Hematopoietic multipotent progenitor cell treated with erythropoietin and hydrocortisone succinate and interleukin-3 and kit ligand, for 8 days (in vitro differentiated cells): ENCODE data around the gene SUPT20HL1.
"Not testable (repeated sequence)": the region's sequence is repeated elsewhere in the genome, so short reads cannot be mapped to it uniquely, and the experiment has no call there.

Experiments used
- DNase-seq: peaks from one replicate; pipeline ENCODE4 v3.0.0-alpha.2; 2015

The SUPT20HL1 gene

GRCh38 chrX:24360272-24360671 is at the start of gene SUPT20HL1:
Gene SUPT20HL1 (plus strand): TSS chrX:24360639. CDS start chrX:24362761, 2,122 bp downstream.
- DNase-seq: no peak

- not testable (repeated sequence) for DNase-seq
Measured at GRCh38 chrX:24310916-24311315, 49.5 kb upstream of the SUPT20HL1 start.

GRCh38 chrX:24311507-24312248 is 48.8 kb upstream of the SUPT20HL1 start:
- not testable (repeated sequence) for DNase-seq

DNA sequence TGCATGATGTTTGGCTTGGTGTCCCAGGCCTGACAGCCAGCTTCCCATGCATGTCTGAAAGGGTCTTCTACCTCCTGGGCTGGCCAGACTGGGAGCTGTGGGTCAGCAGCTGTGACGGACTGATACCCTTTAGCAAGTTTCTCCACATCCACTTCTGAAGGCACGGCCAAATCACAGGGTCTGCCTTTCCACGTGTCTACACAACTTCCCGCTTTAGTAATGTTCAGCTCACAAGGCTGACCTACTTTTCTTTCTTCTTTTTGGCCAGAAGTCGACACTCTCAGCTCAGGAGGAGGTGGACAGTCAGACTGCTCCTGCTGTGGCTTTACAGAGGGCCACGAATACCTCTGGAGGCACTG is 48.2 kb upstream of the SUPT20HL1 start:
- DNase-seq: not testable (repeated sequence)

DNA sequence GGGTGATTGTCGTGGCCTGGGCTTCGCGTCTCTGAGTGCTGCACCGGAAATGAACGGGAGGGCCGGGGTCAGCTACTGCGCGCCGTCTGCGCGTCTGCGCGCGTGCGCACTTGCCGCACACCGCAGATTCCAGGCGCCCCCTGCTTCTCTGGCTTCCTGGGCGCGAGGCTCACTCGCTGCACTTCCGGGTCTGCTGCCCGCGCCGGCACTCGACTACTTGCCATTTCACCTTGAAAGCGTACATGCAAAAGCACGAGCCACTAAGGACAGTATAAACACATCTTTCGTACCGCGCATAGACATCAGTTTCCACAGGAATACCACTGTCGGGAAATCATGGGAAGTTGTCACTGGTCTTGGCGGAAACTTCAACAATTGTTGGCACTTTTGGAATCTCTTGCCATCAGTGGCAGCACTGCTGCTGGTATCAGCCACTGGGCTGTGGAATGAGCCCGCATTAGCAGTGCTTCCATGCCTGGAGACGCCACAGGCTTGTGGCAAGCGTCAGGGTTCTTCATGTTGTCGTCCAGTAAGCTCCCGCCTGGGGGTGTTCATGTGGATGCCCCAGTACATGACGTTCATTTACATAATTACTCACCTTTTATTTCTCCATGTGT is 46.3 kb upstream of the SUPT20HL1 start, which contains the start of gene SUPT20HL2:
SUPT20HL2 (minus strand) TSS at position 51 of the 617 bp plus-strand sequence. CDS start 754 bp downstream, outside the sequence.
- DNase-seq: no peak

DNA sequence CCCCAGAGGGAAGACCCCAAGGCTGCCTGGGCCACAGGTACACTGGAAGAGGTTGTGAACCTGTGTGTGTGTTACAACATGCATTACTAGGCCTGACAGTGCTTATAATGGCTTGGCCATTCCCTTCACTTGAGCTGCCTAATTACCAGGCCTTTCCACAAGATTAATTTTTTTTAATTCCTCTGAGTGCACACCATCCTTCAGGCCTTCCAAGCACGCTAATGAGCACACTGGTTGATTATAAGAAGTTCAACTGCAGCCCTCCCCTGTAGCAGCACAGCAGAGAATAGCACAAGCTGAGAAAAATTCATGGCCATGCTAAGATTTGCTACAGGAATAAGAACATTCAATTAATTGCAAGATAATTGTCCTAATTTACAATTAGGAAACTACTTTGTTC is 44.3 kb upstream of the SUPT20HL1 start:
- DNase-seq: no peak

- DNase-seq: no peak
Measured at GRCh38 chrX:24317567-24317966, 42.9 kb upstream of the SUPT20HL1 start.

- DNase-seq: no peak
Measured at GRCh38 chrX:24321741-24322395, 38.6 kb upstream of the SUPT20HL1 start.

GRCh38 chrX:24325231-24325630 is 35.2 kb upstream of the SUPT20HL1 start:
- no peak for DNase-seq

DNA sequence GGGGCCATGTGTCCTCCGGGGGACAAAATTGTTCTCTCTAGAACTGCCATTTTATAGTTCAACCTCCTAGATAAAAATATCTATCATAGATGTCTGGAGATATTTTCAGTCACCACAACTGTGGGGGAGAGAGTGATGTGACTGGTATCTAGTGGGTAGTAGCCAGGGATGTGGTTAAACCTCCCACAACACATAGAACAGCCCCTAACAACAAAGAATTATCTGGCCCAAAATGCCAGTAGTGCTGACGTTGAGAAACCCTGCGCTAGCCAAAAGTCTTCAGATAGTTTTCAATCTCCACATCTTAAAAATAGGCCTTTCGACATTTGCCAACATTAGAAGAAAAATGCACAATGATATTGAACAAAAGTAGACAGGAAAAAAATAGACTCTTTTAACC is 27.6 kb upstream of the SUPT20HL1 start:
- DNase-seq: no peak

DNA sequence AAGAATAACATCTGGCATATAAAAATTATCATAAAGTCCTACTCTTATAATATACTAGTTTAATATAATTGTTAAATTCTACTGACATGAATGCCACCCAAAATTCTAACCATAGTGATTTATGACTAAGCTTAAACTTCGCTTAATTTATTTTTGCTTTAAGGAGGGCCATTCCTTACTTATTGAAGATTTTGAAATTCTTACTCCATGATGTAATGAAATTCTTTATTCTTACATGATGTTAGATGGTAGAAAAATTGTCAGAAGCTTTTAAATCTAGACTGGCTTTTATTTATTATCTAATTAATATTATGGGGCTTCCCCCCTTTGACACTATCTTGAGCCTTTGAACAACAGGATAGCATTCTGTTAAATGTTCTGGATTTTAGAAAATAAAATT is 27.1 kb upstream of the SUPT20HL1 start:
- no peak for DNase-seq

DNA sequence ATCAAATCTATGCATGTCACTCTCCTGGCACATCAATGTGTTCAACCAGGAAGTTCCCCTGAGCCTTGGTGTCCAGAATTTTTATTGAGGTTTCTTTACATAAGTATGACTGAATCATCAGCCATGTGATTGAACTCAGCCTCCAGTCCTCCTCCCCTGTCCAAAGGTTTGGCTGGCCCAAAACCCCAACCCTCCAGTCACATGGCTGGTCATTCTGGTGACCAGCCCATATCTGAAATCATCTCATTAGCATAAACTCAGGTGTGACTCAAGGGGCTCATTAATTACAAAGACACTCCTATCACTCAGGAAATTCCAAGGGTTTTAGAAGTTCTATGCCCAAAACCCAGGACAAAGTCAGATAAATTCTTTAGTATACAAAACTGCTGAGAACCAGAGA is 26.0 kb upstream of the SUPT20HL1 start:
- DNase-seq: no peak

- DNase-seq: no peak
Measured at GRCh38 chrX:24335871-24336270, 24.6 kb upstream of the SUPT20HL1 start.

GRCh38 chrX:24339911-24340310 is 20.5 kb upstream of the SUPT20HL1 start:
- DNase-seq: no peak

DNA sequence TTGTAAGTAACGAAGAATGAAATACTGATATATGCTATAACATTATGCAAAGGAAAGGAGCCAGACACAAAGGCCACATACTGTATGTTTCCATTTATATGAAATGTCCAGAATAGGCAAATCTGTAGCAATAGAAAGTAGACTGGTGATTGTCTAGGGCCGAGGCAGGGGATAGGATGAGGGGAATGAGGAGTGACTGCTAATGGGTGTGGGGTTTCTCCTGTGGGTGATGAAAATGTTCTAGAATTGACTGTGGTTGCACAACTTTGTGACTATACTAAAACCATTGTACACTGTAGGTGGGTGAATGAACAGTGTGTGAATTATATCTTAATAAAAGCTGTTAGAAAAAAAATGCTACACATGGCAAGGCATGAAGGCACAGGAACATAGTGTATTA is 19.9 kb upstream of the SUPT20HL1 start:
- no peak for DNase-seq

- no peak for DNase-seq
Measured at GRCh38 chrX:24341795-24342194, 18.6 kb upstream of the SUPT20HL1 start.

DNA sequence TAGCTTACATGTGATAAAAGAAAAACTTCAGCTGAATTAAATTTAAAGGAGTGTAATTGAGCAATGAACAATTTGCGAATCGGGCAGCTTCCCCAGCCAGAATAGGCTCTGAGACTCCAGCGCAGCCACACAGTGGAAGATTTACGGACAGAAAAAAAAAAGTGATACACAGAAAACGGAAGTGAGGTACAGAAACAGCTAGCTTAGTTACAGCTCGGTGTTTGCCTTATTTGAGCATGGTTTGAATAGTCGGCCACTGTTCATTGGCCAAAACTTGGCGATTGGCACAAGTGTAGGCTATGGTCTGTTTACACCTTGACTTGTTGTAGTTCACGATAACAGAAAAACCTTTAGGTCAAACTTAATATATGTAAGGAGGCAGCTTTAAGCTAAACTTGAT is 16.7 kb upstream of the SUPT20HL1 start:
- no peak for DNase-seq

GRCh38 chrX:24347881-24348280 is 12.6 kb upstream of the SUPT20HL1 start:
- no peak for DNase-seq

- DNase-seq: no peak
Measured at GRCh38 chrX:24350217-24350616, 10.2 kb upstream of the SUPT20HL1 start.

- DNase-seq: no peak
Measured at GRCh38 chrX:24355095-24355494, 5.3 kb upstream of the SUPT20HL1 start.

DNA sequence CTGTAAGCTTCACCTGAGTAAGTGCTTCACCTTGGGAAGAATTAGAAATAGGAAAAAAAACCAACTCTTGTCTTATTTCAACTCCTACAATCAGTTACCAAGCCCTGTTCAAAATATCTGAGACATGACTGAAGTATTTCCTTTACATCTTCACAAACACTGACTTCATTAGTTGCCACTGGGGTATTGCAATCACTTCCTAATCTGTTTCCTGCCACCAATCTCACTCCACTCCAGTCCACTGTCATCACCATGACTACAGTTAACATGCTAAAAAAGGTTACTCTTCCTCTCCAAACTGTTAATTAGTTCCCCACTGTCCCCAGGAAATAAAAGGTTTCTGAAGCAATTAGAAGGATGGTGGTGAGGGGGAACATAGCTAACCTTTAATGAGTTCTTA is 3.3 kb upstream of the SUPT20HL1 start:
- DNase-seq: no peak

- not testable (repeated sequence) for DNase-seq
Measured at GRCh38 chrX:24362089-24362745, 1.8 kb downstream of the SUPT20HL1 start.

GRCh38 chrX:24363432-24364181 is 3.2 kb downstream of the SUPT20HL1 start:
- DNase-seq: not testable (repeated sequence)
